Gastroesophageal sphincter (tissue), 4 donors: ENCODE data around the gene TMEM239. TPM values are rescaled to one million over a fixed set of nuclear protein-coding genes. Genes with fewer than 3 reads are reported as not detected.

Experiments
- ATAC-seq: fragments of 150-250 bp; one replicate; pipeline ENCODE4 v1.9.1; 2016; ENCODE audit warnings: mild to moderate bottlenecking, moderate library complexity
- H3K27ac ChIP-seq, 4 donors: fragments of 200-600 bp; sonication (generic) in 3 of 4; 1 replicate in 3 of 4; 2 replicates in 1 of 4; pipeline ENCODE4 v1.5.1; 2016 to 2019
- H3K27me3 ChIP-seq: fragments of 200-600 bp; sonication (generic); one replicate; pipeline ENCODE4 v1.5.1; 2019
- H3K36me3 ChIP-seq, 2 donors: fragments of 200-600 bp; sonication (generic); one replicate each; pipeline ENCODE4 v1.5.1; 2019; ENCODE audit warnings: control low read depth in 1 of 2
- H3K4me1 ChIP-seq, 3 donors: fragments of 200-600 bp; sonication (generic); 1 replicate in 2 of 3; 2 replicates in 1 of 3; pipeline ENCODE4 v1.5.1; 2016 to 2019; ENCODE audit warnings: control low read depth in 2 of 3
- H3K4me3 ChIP-seq, 2 donors: fragments of 200-600 bp; sonication (generic); one replicate each; pipeline ENCODE4 v1.5.1; 2019; ENCODE audit warnings: mild to moderate bottlenecking in 1 of 2, moderate library complexity in 1 of 2
- H3K9me3 ChIP-seq, 3 donors: fragments of 200-600 bp; sonication (generic); one replicate each; pipeline ENCODE4 v1.5.1; 2017 to 2019; ENCODE audit warnings: control low read depth in 2 of 3
- EP300 ChIP-seq: sonication (generic); formaldehyde crosslinking; IDR thresholded peaks from one replicate; pipeline ENCODE4 v1.6.1; 2017; ENCODE audit warnings: antibody characterized with exemption, mild to moderate bottlenecking
- POLR2A ChIP-seq, 2 donors: fragments of 450-650 bp; IDR thresholded peaks; one replicate each; pipeline ENCODE4 v1.6.1; 2017; ENCODE audit warnings: antibody characterized with exemption in 2 of 2, mild to moderate bottlenecking in 2 of 2, moderate library complexity in 1 of 2
- POLR2AphosphoS5 ChIP-seq: sonication (generic); formaldehyde crosslinking; IDR thresholded peaks from one replicate; pipeline ENCODE4 v1.6.1; 2017; ENCODE audit warnings: antibody characterized with exemption
- WGBS, 2 donors: methylation state at CpG; one replicate each; pipeline ENCODE4 v1.1.5; 2018; ENCODE audit warnings: low coverage in 1 of 2; 5-methylcytosine and 5-hydroxymethylcytosine counted together
- total RNA-seq, 4 donors: library from RNA; depleted of rRNA; stranded (reverse); fragments of >200 nt; gene quantifications; one replicate each; pipeline ENCODE4 v1.1.0, GENCODE V29; 2016
- TF ChIP-seq, protein P1 (sequence below), 4 experiments: fragments of 200-600 bp in 2 of 4; fragments of 450-650 bp in 2 of 4; sonication (generic) in 1 of 4; IDR thresholded peaks; one replicate each; pipeline ENCODE4 v1.5.1; 2017 to 2019; ENCODE audit warnings: antibody characterized with exemption in 4 of 4, mild to moderate bottlenecking in 2 of 4, moderate library complexity in 2 of 4

TMEM239 gene
- total RNA-seq, 4 donors from 2014 or later = 0.15 TPM; not detected in 3

GRCh38 chr20:2783908-2784566 lies 32.1 kb upstream of the TMEM239 start:
- Histone ChIP-seq H3K27ac (no peak overlapping the region), H3K4me1 (no peaks in the 10 kb centered on the region), H3K27me3 (peaks cover 9% of the 10 kb centered on the region), H3K9me3 (peaks cover 0 to 12% (median 0%) of the 10 kb centered on the region in 3 donors), H3K36me3 (no peaks in the 10 kb centered on the region), H3K4me3 (no peak overlapping the region)
- 77 to 87% methylated on average over 6 of the region's 6 CpGs for WGBS, 2 donors
- ATAC-seq = no peak
- TF ChIP-seq POLR2AphosphoS5 (no peak), POLR2A (IDR thresholded peaks at IDR 0.05) (no peak), EP300 (no peak)
- TF ChIP-seq, protein P1, sequence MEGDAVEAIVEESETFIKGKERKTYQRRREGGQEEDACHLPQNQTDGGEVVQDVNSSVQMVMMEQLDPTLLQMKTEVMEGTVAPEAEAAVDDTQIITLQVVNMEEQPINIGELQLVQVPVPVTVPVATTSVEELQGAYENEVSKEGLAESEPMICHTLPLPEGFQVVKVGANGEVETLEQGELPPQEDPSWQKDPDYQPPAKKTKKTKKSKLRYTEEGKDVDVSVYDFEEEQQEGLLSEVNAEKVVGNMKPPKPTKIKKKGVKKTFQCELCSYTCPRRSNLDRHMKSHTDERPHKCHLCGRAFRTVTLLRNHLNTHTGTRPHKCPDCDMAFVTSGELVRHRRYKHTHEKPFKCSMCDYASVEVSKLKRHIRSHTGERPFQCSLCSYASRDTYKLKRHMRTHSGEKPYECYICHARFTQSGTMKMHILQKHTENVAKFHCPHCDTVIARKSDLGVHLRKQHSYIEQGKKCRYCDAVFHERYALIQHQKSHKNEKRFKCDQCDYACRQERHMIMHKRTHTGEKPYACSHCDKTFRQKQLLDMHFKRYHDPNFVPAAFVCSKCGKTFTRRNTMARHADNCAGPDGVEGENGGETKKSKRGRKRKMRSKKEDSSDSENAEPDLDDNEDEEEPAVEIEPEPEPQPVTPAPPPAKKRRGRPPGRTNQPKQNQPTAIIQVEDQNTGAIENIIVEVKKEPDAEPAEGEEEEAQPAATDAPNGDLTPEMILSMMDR (IDR thresholded peaks at IDR 0.05) = no peak

GRCh38 chr20:2793471-2793870 lies 22.7 kb upstream of the TMEM239 start:
- no peaks in the 10 kb centered on the region for H3K9me3 ChIP-seq
- 70 to 90% methylated on average over 2 of the region's 6 CpGs for WGBS, 2 donors
- ATAC-seq = no peak
- TF ChIP-seq EP300 (no peak), POLR2A (IDR thresholded peaks at IDR 0.05) (no peak), POLR2AphosphoS5 (no peak)
- TF ChIP-seq, protein P1 (IDR thresholded peaks at IDR 0.05) = no peak
- no peak overlapping the region for H3K27ac ChIP-seq
- H3K4me1 ChIP-seq = no peaks in the 10 kb centered on the region
- peaks cover 78% of the 10 kb centered on the region for H3K27me3 ChIP-seq
- no peaks in the 10 kb centered on the region for H3K36me3 ChIP-seq
- no peak overlapping the region for H3K4me3 ChIP-seq

- peaks cover 0 to 5% (median 0%) of the 10 kb centered on the region in 3 donors for H3K4me1 ChIP-seq
- H3K27ac ChIP-seq = no peak overlapping the region
- WGBS, 2 donors = 79 to 81% methylated on average over 7 to 10 of the region's 23 CpGs
- H3K36me3 ChIP-seq = no peaks in the 10 kb centered on the region
- no peaks in the 10 kb centered on the region for H3K9me3 ChIP-seq
- no peak for TF ChIP-seq POLR2A (IDR thresholded peaks at IDR 0.05)
- TF ChIP-seq, protein P1 (IDR thresholded peaks at IDR 0.05) = no peak
- no peak for TF ChIP-seq EP300
- no peak for TF ChIP-seq POLR2AphosphoS5
- H3K27me3 ChIP-seq = peaks cover 78% of the 10 kb centered on the region
- H3K4me3 ChIP-seq = no peak overlapping the region
- no peak for ATAC-seq
Observed at GRCh38 chr20:2794202-2794748, 21.9 kb upstream of the TMEM239 start.

- no peaks in the 10 kb centered on the region for H3K9me3 ChIP-seq
- TF ChIP-seq POLR2AphosphoS5 (no peak), EP300 (no peak), POLR2A (IDR thresholded peaks at IDR 0.05) (no peak)
- TF ChIP-seq, protein P1 (IDR thresholded peaks at IDR 0.05) = no peak
- no peak overlapping the region for H3K4me3 ChIP-seq
- WGBS, 2 donors = 80% methylated on average over 1 of the region's 11 CpGs; no CpG with 5 or more reads in 1 of the 2 donors
- peaks cover 79% of the 10 kb centered on the region for H3K27me3 ChIP-seq
- H3K27ac ChIP-seq = no peak overlapping the region
- no peaks in the 10 kb centered on the region for H3K36me3 ChIP-seq
- peaks cover 0 to 11% (median 2%) of the 10 kb centered on the region in 3 donors for H3K4me1 ChIP-seq
- no peak for ATAC-seq
Observed at GRCh38 chr20:2794866-2795447, 21.2 kb upstream of the TMEM239 start.
